ENCODE measurements around the gene CLMP. TPM values are rescaled to one million over a fixed set of nuclear protein-coding genes. Genes with fewer than 3 reads are reported as not detected.

CLMP gene
- total RNA-seq, 1 donor: 147 TPM

- no peak overlapping the region for H3K4me3 ChIP-seq (ENCODE audit: low read depth, low read length)
- DNase-seq (ENCODE audit: low read depth): no peak
- TF ChIP-seq, protein P1, sequence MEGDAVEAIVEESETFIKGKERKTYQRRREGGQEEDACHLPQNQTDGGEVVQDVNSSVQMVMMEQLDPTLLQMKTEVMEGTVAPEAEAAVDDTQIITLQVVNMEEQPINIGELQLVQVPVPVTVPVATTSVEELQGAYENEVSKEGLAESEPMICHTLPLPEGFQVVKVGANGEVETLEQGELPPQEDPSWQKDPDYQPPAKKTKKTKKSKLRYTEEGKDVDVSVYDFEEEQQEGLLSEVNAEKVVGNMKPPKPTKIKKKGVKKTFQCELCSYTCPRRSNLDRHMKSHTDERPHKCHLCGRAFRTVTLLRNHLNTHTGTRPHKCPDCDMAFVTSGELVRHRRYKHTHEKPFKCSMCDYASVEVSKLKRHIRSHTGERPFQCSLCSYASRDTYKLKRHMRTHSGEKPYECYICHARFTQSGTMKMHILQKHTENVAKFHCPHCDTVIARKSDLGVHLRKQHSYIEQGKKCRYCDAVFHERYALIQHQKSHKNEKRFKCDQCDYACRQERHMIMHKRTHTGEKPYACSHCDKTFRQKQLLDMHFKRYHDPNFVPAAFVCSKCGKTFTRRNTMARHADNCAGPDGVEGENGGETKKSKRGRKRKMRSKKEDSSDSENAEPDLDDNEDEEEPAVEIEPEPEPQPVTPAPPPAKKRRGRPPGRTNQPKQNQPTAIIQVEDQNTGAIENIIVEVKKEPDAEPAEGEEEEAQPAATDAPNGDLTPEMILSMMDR (IDR thresholded peaks at IDR 0.05; ENCODE audit: insufficient read depth, low read depth, low read length): no peak
Observed at GRCh38 chr11:123116486-123116885, 78.6 kb downstream of the CLMP start.

GRCh38 chr11:123111465-123111864 is 83.6 kb downstream of the CLMP start:
- DNase-seq (ENCODE audit: low read depth): peak; percentile 63
- no peak overlapping the region for H3K4me3 ChIP-seq (ENCODE audit: low read depth, low read length)
- TF ChIP-seq, protein P1 (IDR thresholded peaks at IDR 0.05; ENCODE audit: insufficient read depth, low read depth, low read length): peak; percentile 78

- TF ChIP-seq, protein P1 (IDR thresholded peaks at IDR 0.05; ENCODE audit: insufficient read depth, low read depth, low read length): no peak
- H3K4me3 ChIP-seq (ENCODE audit: low read depth, low read length): no peak overlapping the region
- DNase-seq (ENCODE audit: low read depth): no peak
Observed at GRCh38 chr11:123110397-123110796, 84.7 kb downstream of the CLMP start.

GRCh38 chr11:123107945-123108495 is 87.0 kb downstream of the CLMP start:
- H3K4me3 ChIP-seq (ENCODE audit: low read depth, low read length): no peak overlapping the region
- DNase-seq (ENCODE audit: low read depth): peak; percentile 77
- TF ChIP-seq, protein P1 (IDR thresholded peaks at IDR 0.05; ENCODE audit: insufficient read depth, low read depth, low read length): no peak

- TF ChIP-seq, protein P1 (IDR thresholded peaks at IDR 0.05; ENCODE audit: insufficient read depth, low read depth, low read length): no peak
- peak; percentile 47 for DNase-seq (ENCODE audit: low read depth)
- no peak overlapping the region for H3K4me3 ChIP-seq (ENCODE audit: low read depth, low read length)
Observed at GRCh38 chr11:123104697-123105096, 90.4 kb downstream of the CLMP start.

GRCh38 chr11:123103326-123103980 is 91.6 kb downstream of the CLMP start:
- H3K4me3 ChIP-seq (ENCODE audit: low read depth, low read length): no peak overlapping the region
- TF ChIP-seq, protein P1 (IDR thresholded peaks at IDR 0.05; ENCODE audit: insufficient read depth, low read depth, low read length): peak; percentile 61

More at GRCh38 chr11:123103326-123103980, 91.6 kb downstream of the CLMP start:
- DNase-seq (ENCODE audit: low read depth): peak; percentile 78
